Thymus (tissue), 14 donors: ENCODE results near the gene ITGAE. TPM values are rescaled to one million over a fixed set of nuclear protein-coding genes. Genes with fewer than 3 reads are reported as not detected.
A peak's percentile ranks its signal among the peaks of the same experiment; 100 is the strongest.

ENCODE experiments used
- DNase-seq, 9 donors: peaks; one replicate each; pipeline ENCODE4 v3.0.0-alpha.2; 2013; ENCODE audit warnings: low spot score in 9 of 9, low read depth in 6 of 9, missing footprints in 1 of 9
- H3K27ac ChIP-seq, 2 donors: one replicate each; pipeline ENCODE4 v1.5.1; 2013; ENCODE audit warnings: control low read depth in 1 of 2, low read depth in 1 of 2, low read length in 1 of 2, mild to moderate bottlenecking in 1 of 2, moderate library complexity in 1 of 2
- H3K27me3 ChIP-seq, 2 donors: one replicate each; pipeline ENCODE4 v1.5.1; 2013; ENCODE audit warnings: low read length in 1 of 2; ENCODE audit not compliant: control insufficient read depth in 2 of 2, insufficient read depth in 1 of 2
- H3K36me3 ChIP-seq, 2 donors: one replicate each; pipeline ENCODE4 v1.5.1; 2013; ENCODE audit warnings: low read length in 1 of 2, mild to moderate bottlenecking in 1 of 2, moderate library complexity in 1 of 2; ENCODE audit not compliant: control insufficient read depth in 2 of 2, insufficient read depth in 2 of 2
- H3K4me1 ChIP-seq, 2 donors: one replicate each; pipeline ENCODE4 v1.5.1; 2013; ENCODE audit warnings: low read length in 2 of 2; ENCODE audit not compliant: control insufficient read depth in 2 of 2, insufficient read depth in 2 of 2
- H3K4me3 ChIP-seq, 2 donors: one replicate each; pipeline ENCODE4 v1.5.1; 2013; ENCODE audit warnings: low read length in 2 of 2, control low read depth in 1 of 2, mild to moderate bottlenecking in 1 of 2
- H3K9me3 ChIP-seq, 2 donors: one replicate each; pipeline ENCODE4 v1.5.1; 2013; ENCODE audit warnings: low read length in 1 of 2, mild to moderate bottlenecking in 1 of 2; ENCODE audit not compliant: control insufficient read depth in 2 of 2, insufficient read depth in 1 of 2
- WGBS: extraction: QIAGEN DNeasy Blood & Tissue Kit; methylation state at CpG from one replicate; pipeline ENCODE4 v1.1.7; 2013; 5-methylcytosine and 5-hydroxymethylcytosine counted together
- long read RNA-seq, 10 donors: transcript quantifications; one replicate each; lab custom pipeline, GENCODE V29; 2026
- polyA plus RNA-seq: library from polyadenylated mRNA; stranded (reverse); fragments of 200-250 nt; gene quantifications from one replicate; pipeline ENCODE4 v1.2.3, GENCODE V29; 2013
- total RNA-seq: library from RNA; stranded (reverse); fragments of 120-200 nt; gene quantifications from one replicate; pipeline ENCODE4 v1.2.4, GENCODE V29; 2013
- donor health status: healthy.

Gene ITGAE, protein sequence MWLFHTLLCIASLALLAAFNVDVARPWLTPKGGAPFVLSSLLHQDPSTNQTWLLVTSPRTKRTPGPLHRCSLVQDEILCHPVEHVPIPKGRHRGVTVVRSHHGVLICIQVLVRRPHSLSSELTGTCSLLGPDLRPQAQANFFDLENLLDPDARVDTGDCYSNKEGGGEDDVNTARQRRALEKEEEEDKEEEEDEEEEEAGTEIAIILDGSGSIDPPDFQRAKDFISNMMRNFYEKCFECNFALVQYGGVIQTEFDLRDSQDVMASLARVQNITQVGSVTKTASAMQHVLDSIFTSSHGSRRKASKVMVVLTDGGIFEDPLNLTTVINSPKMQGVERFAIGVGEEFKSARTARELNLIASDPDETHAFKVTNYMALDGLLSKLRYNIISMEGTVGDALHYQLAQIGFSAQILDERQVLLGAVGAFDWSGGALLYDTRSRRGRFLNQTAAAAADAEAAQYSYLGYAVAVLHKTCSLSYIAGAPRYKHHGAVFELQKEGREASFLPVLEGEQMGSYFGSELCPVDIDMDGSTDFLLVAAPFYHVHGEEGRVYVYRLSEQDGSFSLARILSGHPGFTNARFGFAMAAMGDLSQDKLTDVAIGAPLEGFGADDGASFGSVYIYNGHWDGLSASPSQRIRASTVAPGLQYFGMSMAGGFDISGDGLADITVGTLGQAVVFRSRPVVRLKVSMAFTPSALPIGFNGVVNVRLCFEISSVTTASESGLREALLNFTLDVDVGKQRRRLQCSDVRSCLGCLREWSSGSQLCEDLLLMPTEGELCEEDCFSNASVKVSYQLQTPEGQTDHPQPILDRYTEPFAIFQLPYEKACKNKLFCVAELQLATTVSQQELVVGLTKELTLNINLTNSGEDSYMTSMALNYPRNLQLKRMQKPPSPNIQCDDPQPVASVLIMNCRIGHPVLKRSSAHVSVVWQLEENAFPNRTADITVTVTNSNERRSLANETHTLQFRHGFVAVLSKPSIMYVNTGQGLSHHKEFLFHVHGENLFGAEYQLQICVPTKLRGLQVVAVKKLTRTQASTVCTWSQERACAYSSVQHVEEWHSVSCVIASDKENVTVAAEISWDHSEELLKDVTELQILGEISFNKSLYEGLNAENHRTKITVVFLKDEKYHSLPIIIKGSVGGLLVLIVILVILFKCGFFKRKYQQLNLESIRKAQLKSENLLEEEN
- total RNA-seq (129 TPM), polyA plus RNA-seq (170 TPM)
- long read RNA-seq, donor 1, transcript ITGAE-207 (4 exons, 672 nt): major isoform, 8 of 11 reads
- long read RNA-seq, donor 1, partial matches to known transcripts: 0 of 11 reads
- long read RNA-seq, donor 1, other reads (novel, unspliced or antisense): 0 of 11 reads
- long read RNA-seq, donor 2: 0 reads
- long read RNA-seq, donor 3, transcript ITGAE-205 (2 exons, 1,982 nt): minor isoform, 10 of 161 reads
- long read RNA-seq, donor 3, transcript ITGAE-202 (5 exons, 721 nt): minor isoform, 16 of 161 reads
- long read RNA-seq, donor 3, transcript ITGAE-207 (4 exons, 672 nt): major isoform, 99 of 161 reads
- long read RNA-seq, donor 3, transcript ITGAE-208 (3 exons, 731 nt): minor isoform, 14 of 161 reads
- long read RNA-seq, donor 3, partial matches to known transcripts: 5 of 161 reads
- long read RNA-seq, donor 3, other reads (novel, unspliced or antisense): 17 of 161 reads
- long read RNA-seq, donor 4, transcript ITGAE-207 (4 exons, 672 nt): major isoform, 36 of 62 reads
- long read RNA-seq, donor 4, partial matches to known transcripts: 16 of 62 reads
- long read RNA-seq, donor 4, other reads (novel, unspliced or antisense): 0 of 62 reads
- long read RNA-seq, donor 5, transcript ITGAE-202 (5 exons, 721 nt): minor isoform, 6 of 137 reads
- long read RNA-seq, donor 5, transcript ITGAE-208 (3 exons, 731 nt): minor isoform, 10 of 137 reads
- long read RNA-seq, donor 5, transcript ITGAE-207 (4 exons, 672 nt): major isoform, 98 of 137 reads
- long read RNA-seq, donor 5, partial matches to known transcripts: 0 of 137 reads
- long read RNA-seq, donor 5, other reads (novel, unspliced or antisense): 17 of 137 reads
- long read RNA-seq, donor 6, transcript ITGAE-207 (4 exons, 672 nt): major isoform, 44 of 60 reads
- long read RNA-seq, donor 6, transcript ITGAE-202 (5 exons, 721 nt): minor isoform, 6 of 60 reads
- long read RNA-seq, donor 6, partial matches to known transcripts: 0 of 60 reads
- long read RNA-seq, donor 6, other reads (novel, unspliced or antisense): 6 of 60 reads
- long read RNA-seq, donor 7, transcript ITGAE-207 (4 exons, 672 nt): major isoform, 65 of 95 reads
- long read RNA-seq, donor 7, transcript ITGAE-202 (5 exons, 721 nt): minor isoform, 10 of 95 reads
- long read RNA-seq, donor 7, partial matches to known transcripts: 0 of 95 reads
- long read RNA-seq, donor 7, other reads (novel, unspliced or antisense): 16 of 95 reads
- long read RNA-seq, donor 8, transcript ITGAE-207 (4 exons, 672 nt): major isoform, 22 of 44 reads
- long read RNA-seq, donor 8, transcript ITGAE-208 (3 exons, 731 nt): minor isoform, 5 of 44 reads
- long read RNA-seq, donor 8, partial matches to known transcripts: 6 of 44 reads
- long read RNA-seq, donor 8, other reads (novel, unspliced or antisense): 10 of 44 reads
- long read RNA-seq, donor 9, transcript ITGAE-208 (3 exons, 731 nt): minor isoform, 6 of 70 reads
- long read RNA-seq, donor 9, transcript ITGAE-205 (2 exons, 1,982 nt): minor isoform, 6 of 70 reads
- long read RNA-seq, donor 9, transcript ITGAE-202 (5 exons, 721 nt): minor isoform, 7 of 70 reads
- long read RNA-seq, donor 9, transcript ITGAE-207 (4 exons, 672 nt): major isoform, 43 of 70 reads
- long read RNA-seq, donor 9, partial matches to known transcripts: 0 of 70 reads
- long read RNA-seq, donor 9, other reads (novel, unspliced or antisense): 7 of 70 reads
- long read RNA-seq, donor 10, transcript ITGAE-202 (5 exons, 721 nt): minor isoform, 6 of 81 reads
- long read RNA-seq, donor 10, transcript ITGAE-207 (4 exons, 672 nt): major isoform, 53 of 81 reads
- long read RNA-seq, donor 10, partial matches to known transcripts: 17 of 81 reads
- long read RNA-seq, donor 10, other reads (novel, unspliced or antisense): 0 of 81 reads

DNA sequence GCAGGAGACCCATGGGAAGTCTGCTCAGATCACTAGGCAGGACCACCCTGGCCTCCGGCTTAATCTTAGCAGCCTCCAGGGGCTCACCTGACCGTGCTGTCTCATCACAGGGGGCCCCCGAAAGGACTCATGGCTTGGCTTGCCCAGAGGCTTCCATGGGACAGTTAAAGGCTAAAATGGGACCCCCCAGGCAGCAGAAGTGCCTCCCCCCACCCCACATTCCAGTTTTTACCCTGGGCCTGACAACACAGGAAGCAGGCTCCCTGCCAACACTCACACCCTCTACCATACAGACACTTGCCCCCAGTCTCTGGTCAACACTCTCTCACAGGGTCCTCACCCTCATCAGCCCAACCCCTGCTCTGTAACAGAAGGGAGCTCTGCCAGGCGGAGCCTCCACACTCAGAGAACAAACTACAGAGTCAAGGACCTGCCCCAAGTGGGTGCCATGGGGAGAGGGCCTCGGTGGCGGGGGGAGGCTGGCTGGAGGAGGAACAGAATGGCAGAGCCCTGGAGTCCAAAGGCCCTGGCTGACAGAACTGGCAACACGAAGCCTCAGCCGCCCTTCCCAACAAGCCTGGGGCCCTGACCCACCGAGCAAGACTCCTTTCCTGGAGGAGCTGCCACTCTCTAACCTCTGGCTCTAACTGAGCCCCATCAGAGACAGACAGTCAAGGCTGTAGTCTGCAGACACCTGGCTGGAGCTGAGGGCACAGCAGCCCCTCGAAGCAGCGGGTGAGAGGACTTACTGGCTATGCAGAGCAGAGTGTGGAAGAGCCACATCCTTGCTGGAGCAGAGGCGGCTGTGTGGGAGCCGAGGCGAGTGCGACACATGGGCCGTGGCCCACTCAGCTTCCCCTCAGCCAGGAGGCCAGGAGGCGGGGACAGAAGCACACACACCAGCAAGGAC lies at the start of gene ITGAE:
Gene ITGAE, minus strand, starts transcription at position 827 of the 910 bp plus-strand sequence. Its CDS starts 44 bp downstream, at position 783.
- no peaks in the 10 kb centered on the region for H3K27me3 ChIP-seq
- DNase-seq: peak in 4 of 9 donors; percentile 46 to 77 (median 56)
- peaks cover 41 to 91% of the 10 kb centered on the region in 2 donors for H3K4me1 ChIP-seq
- peak within 1 kb of the TSS in 1 of 2 donors; percentile 11 for H3K4me3 ChIP-seq
- peaks cover 10 to 27% of the 10 kb centered on the region in 2 donors for H3K36me3 ChIP-seq
- H3K9me3 ChIP-seq: peaks cover 0 to 4% of the 10 kb centered on the region in 2 donors
- peak within 1 kb of the TSS; percentile 0 to 86 for H3K27ac ChIP-seq
- WGBS: 84% methylated on average over 17 of the region's 17 CpGs

DNA sequence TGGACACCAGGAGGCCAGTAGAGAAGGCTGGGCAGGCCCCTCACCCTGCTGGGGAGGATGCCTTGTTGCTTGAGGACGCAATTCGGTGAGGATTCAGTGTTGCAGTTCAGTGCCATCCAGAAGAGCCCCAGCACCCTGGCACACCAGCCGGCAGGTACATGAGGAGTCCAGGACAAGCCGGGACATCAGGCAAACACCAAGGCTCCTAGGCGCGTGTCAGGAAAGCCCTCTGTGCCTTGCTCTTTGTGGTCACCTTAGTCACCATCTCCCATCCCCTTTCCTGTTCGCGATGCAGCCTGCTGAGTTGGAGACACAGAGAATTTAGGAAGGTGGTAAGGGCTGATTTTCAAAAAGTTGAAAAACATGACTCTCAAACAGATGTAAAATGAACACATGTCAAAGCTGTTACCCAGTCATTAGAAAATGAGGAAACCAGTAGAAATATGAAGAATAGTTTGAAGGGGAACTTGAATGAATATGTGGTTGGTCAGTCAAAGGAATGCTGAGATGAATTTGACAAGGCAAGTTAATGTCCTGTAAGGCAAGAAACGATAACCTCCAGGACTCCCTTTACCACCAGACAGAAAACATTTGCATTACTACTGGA lies 47.3 kb upstream of the ITGAE start:
- Histone ChIP-seq H3K27me3 (peaks cover 0 to 9% of the 10 kb centered on the region in 2 donors), H3K4me3 (no peak overlapping the region), H3K4me1 (peaks cover 4 to 24% of the 10 kb centered on the region in 2 donors), H3K36me3 (peaks cover 6 to 10% of the 10 kb centered on the region in 2 donors), H3K9me3 (peaks cover 0 to 5% of the 10 kb centered on the region in 2 donors), H3K27ac (no peak overlapping the region)
- DNase-seq: no peak
- WGBS: 66% methylated on average over 9 of the region's 9 CpGs

DNA sequence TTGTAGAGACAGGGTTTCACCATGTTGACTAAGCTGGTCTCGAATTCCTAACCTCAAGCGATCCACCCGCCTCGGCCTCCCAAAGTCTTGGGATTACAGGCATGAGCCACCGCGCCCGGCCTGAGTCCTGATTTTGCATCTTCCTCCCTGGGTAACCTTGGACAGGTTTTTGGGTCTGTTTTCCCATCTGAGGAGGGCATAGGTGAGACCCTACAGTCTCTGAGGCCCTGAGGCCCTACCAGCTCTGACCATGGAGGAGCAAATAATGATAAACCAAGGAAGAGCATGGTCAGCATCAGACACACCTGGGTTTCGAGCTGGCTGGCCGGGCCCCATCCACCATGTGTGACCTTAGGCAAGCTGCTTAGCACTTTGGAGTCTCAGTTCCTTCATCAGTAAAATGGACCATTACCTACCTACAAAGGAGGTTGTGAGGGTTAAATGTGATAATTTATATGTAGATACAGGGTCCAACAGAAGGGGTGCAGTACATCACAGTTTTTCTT lies 46.2 kb upstream of the ITGAE start:
- Histone ChIP-seq H3K27me3 (peaks cover 0 to 7% of the 10 kb centered on the region in 2 donors), H3K36me3 (peaks cover 16 to 21% of the 10 kb centered on the region in 2 donors), H3K4me1 (peaks cover 4 to 24% of the 10 kb centered on the region in 2 donors), H3K4me3 (no peak overlapping the region), H3K27ac (no peak overlapping the region), H3K9me3 (peaks cover 0 to 5% of the 10 kb centered on the region in 2 donors)
- DNase-seq: no peak
- 99% methylated on average over 9 of the region's 9 CpGs for WGBS

DNA sequence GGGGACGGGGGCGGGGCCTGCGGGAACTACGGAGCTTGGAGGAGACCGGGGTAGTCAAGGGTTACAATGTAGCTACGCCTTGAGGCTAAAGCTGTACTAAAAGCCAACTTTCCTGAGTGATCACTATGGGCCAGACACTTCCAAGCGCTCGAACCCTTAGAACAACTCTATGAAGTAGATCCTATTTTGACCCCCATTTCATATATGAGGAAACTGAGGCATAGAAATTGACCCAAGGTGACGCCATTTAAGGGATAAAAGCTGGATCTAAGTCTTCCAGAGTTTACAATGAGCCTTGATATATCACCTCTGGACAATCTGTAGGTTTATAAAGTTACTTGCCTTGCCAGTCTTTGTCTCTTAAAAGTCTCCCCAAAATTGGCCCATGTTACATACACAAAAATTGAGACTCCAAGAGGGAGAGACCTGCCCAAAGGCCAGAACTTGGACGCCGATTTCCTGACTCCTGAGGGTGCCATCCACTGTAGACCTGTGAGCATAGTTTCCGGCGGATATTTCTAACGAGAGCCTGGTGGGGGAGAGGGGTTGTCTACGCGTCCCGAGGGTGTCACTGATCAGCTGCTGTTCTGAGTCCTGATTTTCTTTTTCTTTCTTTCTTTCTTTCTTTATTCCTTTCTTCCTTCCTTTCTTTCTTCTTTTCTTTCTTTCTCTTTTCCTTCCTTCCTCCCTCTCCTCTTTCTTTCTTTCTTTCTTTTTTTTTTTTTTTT lies 45.6 kb upstream of the ITGAE start:
- WGBS: 52% methylated on average over 17 of the region's 17 CpGs
- H3K4me3 ChIP-seq: peak overlapping the region in 1 of 2 donors; percentile 98
- no peak for DNase-seq
- no peak overlapping the region for H3K27ac ChIP-seq
- H3K36me3 ChIP-seq: peaks cover 20 to 25% of the 10 kb centered on the region in 2 donors
- peaks cover 4 to 24% of the 10 kb centered on the region in 2 donors for H3K4me1 ChIP-seq
- peaks cover 0 to 7% of the 10 kb centered on the region in 2 donors for H3K27me3 ChIP-seq
- H3K9me3 ChIP-seq: peaks cover 0 to 5% of the 10 kb centered on the region in 2 donors

DNA sequence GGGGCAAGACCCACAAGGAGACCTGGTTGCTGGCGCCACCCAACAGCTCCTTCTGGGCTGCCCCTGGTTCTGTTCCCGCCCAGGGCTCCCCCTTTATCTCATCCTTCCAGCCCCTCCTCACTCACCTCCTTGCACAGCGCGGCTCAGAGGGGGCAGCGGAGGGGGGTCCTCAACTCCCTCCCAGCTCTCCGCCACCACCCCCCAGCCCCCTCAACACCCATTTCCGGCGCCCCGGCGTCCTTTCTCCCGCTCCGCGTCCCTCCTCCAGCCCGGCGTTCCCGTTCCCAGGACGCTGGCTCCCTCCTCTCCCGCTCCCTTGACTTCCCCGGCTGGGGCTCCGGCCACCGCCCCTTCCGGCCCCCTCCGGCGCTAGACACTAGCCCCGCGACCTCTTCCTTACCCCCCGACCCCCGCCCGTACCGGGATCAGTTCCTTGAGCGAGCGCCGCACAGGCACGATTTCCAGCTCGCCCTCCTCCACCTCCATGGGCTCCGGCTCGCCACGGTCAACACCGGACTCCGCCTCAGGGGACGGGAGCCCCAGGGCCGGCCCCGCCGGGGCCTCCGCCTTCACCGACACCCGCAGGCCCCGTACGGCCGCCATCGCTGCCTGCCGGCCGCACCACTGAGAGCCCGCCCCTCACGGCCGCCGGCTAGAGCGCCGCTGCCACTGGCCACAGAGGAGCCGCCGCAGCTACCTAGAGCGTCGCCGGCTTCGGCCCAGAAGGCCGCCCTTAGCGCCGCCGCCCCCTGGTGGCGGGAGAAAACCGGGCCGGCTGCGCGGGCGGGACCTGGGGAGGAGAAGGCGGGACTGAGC lies 44.8 kb upstream of the ITGAE start, which contains the start of gene NCBP3:
Gene NCBP3, minus strand, starts transcription at position 626 of the 816 bp plus-strand sequence. Its CDS starts 23 bp downstream, at position 603.
- Histone ChIP-seq H3K27me3 (peaks cover 0 to 7% of the 10 kb centered on the region in 2 donors), H3K4me3 (peak within 1 kb of the TSS; percentile 98), H3K27ac (peak within 1 kb of the TSS; percentile 71 to 89), H3K9me3 (peaks cover 0 to 5% of the 10 kb centered on the region in 2 donors), H3K36me3 (peaks cover 23 to 32% of the 10 kb centered on the region in 2 donors), H3K4me1 (peaks cover 4 to 24% of the 10 kb centered on the region in 2 donors)
- under 1% methylated on average over 76 of the region's 76 CpGs for WGBS
- DNase-seq: peak; percentile 74 to 97 (median 93)
